Measurements from ENCODE around the gene TMEM270. TPM values are rescaled to one million over a fixed set of nuclear protein-coding genes. Genes with fewer than 3 reads are reported as not detected.

The TMEM270 gene
- total RNA-seq, 1 donor from 2014 or later = not detected

DNA sequence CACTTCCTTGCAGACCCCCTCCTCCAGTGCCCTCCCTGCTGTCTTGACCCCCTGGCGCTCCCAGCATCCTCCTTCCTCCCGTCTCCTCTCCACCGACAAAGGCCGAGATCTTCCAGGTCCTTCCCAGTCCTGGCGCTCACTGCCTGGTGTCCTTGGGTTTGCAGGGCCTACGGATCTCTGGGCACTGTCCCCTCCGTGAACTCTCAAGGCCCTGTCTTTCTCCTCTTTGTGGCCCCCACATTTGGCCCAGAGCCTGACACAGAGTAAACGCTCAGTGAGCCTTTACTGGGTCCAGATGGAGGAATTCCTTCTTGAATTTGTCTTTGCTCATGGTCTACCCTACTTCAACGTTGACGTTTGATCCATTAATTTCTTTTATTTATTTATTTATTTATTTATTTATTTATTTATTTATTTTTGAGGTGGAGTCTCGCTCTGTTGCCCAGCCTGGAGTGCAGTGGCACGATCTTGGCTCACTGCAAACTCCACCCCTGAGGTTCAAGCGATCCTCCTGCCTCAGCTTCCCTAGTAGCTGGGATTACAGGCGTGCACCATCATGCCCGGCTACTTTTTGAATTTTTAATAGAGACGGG is 29.7 kb downstream of the TMEM270 start:
- no peak overlapping the region for H3K4me3 Mint-ChIP-seq
- DNase-seq (ENCODE audit: low spot score) = no peak
- H3K27ac Mint-ChIP-seq = no peak overlapping the region
- no peaks in the 10 kb centered on the region for H3K9me3 Mint-ChIP-seq
- H3K4me1 Mint-ChIP-seq (ENCODE audit: low read depth) = no peaks in the 10 kb centered on the region
- H3K36me3 Mint-ChIP-seq (ENCODE audit: low read depth) = no peaks in the 10 kb centered on the region
- intact Hi-C loops (cut with micrococcal nuclease) = no loop called here
- peaks cover 8% of the 10 kb centered on the region for H3K27me3 Mint-ChIP-seq (ENCODE audit: insufficient read depth)

DNA sequence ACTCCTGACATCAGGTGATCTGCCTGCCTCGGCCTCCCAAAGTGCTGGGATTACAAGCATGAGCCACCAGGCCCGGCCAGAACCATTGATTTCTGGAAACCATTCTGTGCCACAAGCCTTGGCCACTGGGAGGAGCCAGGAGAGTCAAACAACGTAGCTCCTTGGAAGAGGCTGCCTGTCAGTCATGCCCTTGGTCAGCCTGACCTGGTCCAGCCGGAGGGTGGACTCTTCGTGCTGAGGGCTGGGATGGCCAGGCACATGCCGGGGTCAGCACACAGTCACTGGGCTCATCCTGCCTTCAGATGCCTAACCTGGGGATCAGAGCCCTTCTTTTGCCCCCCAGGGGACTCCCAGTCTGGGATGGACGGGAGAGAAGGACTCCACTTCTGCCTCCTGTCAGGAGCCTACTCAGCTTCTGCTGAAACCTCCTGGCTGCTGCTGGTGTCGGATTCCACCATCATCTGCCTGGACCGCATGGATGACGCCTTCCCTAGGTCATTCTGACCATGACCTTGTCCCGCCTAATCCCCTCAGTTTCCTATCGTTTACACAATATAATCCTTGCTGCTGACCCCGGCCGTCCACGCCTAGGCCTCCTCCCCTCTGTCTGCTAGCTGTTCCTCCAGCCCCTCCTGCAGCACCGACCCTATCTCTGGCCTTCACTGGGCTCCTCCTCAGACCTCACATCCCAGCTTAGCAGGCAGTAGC is 30.4 kb downstream of the TMEM270 start:
- Mint-ChIP-seq H3K4me1 (ENCODE audit: low read depth) (no peaks in the 10 kb centered on the region), H3K27me3 (ENCODE audit: insufficient read depth) (peaks cover 8% of the 10 kb centered on the region), H3K9me3 (no peaks in the 10 kb centered on the region), H3K27ac (no peak overlapping the region), H3K4me3 (no peak overlapping the region), H3K36me3 (ENCODE audit: low read depth) (no peaks in the 10 kb centered on the region)
- DNase-seq (ENCODE audit: low spot score) = no peak
- intact Hi-C loops (cut with micrococcal nuclease) = no loop called here

DNA sequence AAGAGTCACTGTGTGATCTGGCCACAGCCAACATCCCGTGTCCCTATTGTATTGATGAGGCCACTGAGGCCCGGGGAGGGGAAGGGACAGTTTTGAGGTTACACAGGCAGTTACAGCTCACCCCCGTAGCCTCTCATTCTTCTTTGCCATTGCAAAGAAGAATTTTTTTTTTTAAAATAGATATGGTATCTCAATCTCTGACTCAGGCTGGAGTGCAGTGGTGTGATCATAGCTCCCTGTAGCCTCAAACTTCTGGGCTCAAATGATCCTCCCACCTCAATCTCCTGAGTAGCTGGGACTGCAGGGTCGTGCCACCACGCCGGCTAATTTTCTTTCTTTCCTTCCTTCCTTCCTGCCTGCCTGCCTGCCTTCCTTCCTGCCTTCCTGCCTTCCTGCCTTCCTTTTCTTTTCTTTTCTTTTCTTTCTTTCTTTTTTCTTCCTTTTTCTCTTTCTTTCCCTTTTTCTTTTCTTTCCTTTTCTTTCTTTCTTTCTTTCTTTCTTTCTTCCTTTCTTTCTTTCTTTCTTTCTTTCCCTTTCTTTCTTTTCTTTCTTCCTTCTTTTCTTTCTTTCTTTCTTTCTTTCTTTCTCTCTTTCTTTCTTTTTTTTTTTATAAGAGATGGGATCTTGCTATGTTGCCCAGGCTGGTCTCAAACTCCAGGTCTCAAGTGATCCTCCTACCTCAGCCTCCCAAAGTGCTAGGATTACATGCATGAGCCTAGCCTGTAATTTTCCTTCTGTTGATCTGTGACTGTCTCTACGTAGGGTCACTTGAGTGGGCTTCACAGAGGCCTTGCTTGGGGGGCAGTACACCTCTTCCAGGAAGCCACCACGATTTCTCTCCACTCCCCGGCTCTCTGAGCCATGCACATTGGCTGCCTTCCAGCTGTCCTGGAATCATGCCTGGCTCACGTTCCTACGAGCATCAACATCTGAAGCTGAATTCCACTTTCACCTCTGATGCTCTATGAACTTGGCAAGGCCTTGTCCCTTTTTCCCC is 31.3 kb downstream of the TMEM270 start:
- intact Hi-C loops (cut with micrococcal nuclease) = no loop called here
- Mint-ChIP-seq H3K4me1 (ENCODE audit: low read depth) (no peaks in the 10 kb centered on the region), H3K27ac (no peak overlapping the region), H3K4me3 (no peak overlapping the region), H3K36me3 (ENCODE audit: low read depth) (no peaks in the 10 kb centered on the region), H3K9me3 (no peaks in the 10 kb centered on the region), H3K27me3 (ENCODE audit: insufficient read depth) (peaks cover 5% of the 10 kb centered on the region)
- no peak for DNase-seq (ENCODE audit: low spot score)

GRCh38 chr7:73893342-73894101 is 32.6 kb downstream of the TMEM270 start:
- Mint-ChIP-seq H3K27me3 (ENCODE audit: insufficient read depth) (peaks cover 3% of the 10 kb centered on the region), H3K27ac (no peak overlapping the region), H3K9me3 (no peaks in the 10 kb centered on the region), H3K4me3 (no peak overlapping the region), H3K4me1 (ENCODE audit: low read depth) (no peaks in the 10 kb centered on the region), H3K36me3 (ENCODE audit: low read depth) (no peaks in the 10 kb centered on the region)
- intact Hi-C loops (cut with micrococcal nuclease) = no loop called here
- DNase-seq (ENCODE audit: low spot score) = no peak

- H3K4me3 Mint-ChIP-seq = no peak overlapping the region
Observed at GRCh38 chr7:73894166-73894565, 33.2 kb downstream of the TMEM270 start.

DNA sequence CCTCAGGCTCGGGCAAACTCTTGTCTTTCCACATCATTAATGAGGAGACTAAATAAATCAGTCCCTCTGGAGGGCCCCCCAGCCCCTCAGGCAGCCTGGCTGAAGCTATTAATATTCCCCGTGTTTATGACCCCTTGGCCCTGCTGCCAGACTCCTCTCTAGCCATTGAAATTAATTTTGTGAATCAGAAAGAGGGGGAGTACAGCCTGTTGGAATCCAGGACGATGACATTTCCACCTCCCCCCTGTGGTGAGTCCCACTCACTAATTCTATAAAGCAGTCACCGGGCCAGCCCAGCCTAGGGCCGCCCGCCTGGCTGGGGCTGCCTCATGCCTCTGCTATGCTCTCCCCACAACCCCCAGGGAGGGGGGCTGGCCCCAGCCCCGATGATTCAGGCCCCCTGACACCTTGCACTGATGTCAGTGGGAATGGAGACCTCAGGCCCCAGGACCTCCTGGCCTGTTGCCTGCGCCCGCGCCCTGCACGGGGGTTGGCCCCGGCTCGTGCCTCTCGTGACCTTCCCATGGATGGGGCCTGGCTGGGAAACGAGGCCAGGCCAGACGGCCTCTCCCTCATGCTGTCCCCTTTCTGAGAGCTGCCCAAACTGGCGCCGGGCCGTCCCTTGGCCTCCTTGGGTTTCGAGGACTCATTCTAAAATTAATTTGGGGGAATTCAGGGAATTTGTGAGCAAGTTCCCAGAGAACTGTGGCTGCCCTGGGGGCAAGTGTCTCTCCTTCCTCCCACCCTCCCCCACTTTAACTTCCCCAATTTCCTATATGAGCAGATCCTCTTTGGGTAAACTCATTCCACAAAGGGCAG is 34.0 kb downstream of the TMEM270 start:
- Mint-ChIP-seq H3K4me1 (ENCODE audit: low read depth) (no peaks in the 10 kb centered on the region), H3K4me3 (no peak overlapping the region), H3K27me3 (ENCODE audit: insufficient read depth) (peaks cover 3% of the 10 kb centered on the region), H3K27ac (no peak overlapping the region), H3K9me3 (no peaks in the 10 kb centered on the region), H3K36me3 (ENCODE audit: low read depth) (no peaks in the 10 kb centered on the region)
- no peak for DNase-seq (ENCODE audit: low spot score)
- intact Hi-C loops (cut with micrococcal nuclease) = no loop called here

More at GRCh38 chr7:73894166-73894565, 33.2 kb downstream of the TMEM270 start:
- intact Hi-C loops (cut with micrococcal nuclease) = no loop called here
- no peaks in the 10 kb centered on the region for H3K4me1 Mint-ChIP-seq (ENCODE audit: low read depth)
- no peaks in the 10 kb centered on the region for H3K36me3 Mint-ChIP-seq (ENCODE audit: low read depth)
- no peaks in the 10 kb centered on the region for H3K9me3 Mint-ChIP-seq
- peaks cover 3% of the 10 kb centered on the region for H3K27me3 Mint-ChIP-seq (ENCODE audit: insufficient read depth)
- DNase-seq (ENCODE audit: low spot score) = no peak
- no peak overlapping the region for H3K27ac Mint-ChIP-seq

DNA sequence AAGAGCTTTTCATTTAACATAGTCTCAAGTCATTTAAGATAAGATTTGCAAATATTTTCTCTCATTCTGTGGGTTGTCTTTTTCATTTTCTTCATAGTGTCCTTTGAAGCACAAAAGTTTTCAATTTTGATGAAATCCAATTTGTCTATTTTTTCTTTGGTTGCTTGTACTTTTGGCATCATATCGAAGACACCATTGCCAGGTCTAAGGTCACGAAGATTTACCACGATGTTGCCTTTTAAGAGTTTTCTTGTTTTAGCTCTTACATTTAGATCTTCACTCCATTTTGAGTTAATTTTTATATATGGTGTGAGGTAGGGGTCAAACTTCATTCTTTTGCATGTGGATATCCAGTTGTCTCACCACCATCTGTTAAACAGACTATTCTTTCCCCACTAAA is 34.7 kb downstream of the TMEM270 start:
- no peaks in the 10 kb centered on the region for H3K4me1 Mint-ChIP-seq (ENCODE audit: low read depth)
- H3K27me3 Mint-ChIP-seq (ENCODE audit: insufficient read depth) = peaks cover 3% of the 10 kb centered on the region
- H3K9me3 Mint-ChIP-seq = no peaks in the 10 kb centered on the region
- intact Hi-C loops (cut with micrococcal nuclease) = no loop called here
- no peak overlapping the region for H3K27ac Mint-ChIP-seq
- H3K4me3 Mint-ChIP-seq = no peak overlapping the region
- DNase-seq (ENCODE audit: low spot score) = no peak
- H3K36me3 Mint-ChIP-seq (ENCODE audit: low read depth) = no peaks in the 10 kb centered on the region

DNA sequence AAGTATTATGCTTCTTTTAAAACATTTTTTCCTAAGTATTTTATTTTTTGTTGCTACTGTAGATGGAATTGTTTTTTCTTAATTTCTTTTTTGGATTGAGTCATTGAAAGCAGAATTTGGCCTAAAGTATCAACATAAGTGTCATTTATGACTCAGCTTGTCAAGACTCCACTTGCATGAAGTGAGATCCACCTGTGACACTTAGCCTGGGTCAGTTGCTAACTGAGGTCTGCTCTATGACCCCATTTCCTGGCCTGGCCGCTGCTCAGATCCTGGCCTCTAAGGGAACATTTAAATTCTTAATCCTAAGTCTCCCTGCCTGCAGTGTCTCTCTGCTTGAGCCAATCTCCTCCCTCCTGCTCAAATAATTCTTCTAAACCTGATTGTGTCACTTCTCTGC is 35.5 kb downstream of the TMEM270 start:
- Mint-ChIP-seq H3K27me3 (ENCODE audit: insufficient read depth) (peaks cover 3% of the 10 kb centered on the region), H3K4me1 (ENCODE audit: low read depth) (no peaks in the 10 kb centered on the region), H3K9me3 (no peaks in the 10 kb centered on the region), H3K36me3 (ENCODE audit: low read depth) (no peaks in the 10 kb centered on the region), H3K4me3 (no peak overlapping the region), H3K27ac (no peak overlapping the region)
- intact Hi-C loops (cut with micrococcal nuclease) = no loop called here
- DNase-seq (ENCODE audit: low spot score) = no peak

GRCh38 chr7:73899731-73900142 is 38.8 kb downstream of the TMEM270 start:
- H3K36me3 Mint-ChIP-seq (ENCODE audit: low read depth) = no peaks in the 10 kb centered on the region
- peaks cover 3% of the 10 kb centered on the region for H3K27me3 Mint-ChIP-seq (ENCODE audit: insufficient read depth)
- no peaks in the 10 kb centered on the region for H3K9me3 Mint-ChIP-seq
- intact Hi-C loops (cut with micrococcal nuclease) = no loop called here
- H3K4me3 Mint-ChIP-seq = no peak overlapping the region
- H3K27ac Mint-ChIP-seq = no peak overlapping the region
- no peaks in the 10 kb centered on the region for H3K4me1 Mint-ChIP-seq (ENCODE audit: low read depth)
- DNase-seq (ENCODE audit: low spot score) = no peak

DNA sequence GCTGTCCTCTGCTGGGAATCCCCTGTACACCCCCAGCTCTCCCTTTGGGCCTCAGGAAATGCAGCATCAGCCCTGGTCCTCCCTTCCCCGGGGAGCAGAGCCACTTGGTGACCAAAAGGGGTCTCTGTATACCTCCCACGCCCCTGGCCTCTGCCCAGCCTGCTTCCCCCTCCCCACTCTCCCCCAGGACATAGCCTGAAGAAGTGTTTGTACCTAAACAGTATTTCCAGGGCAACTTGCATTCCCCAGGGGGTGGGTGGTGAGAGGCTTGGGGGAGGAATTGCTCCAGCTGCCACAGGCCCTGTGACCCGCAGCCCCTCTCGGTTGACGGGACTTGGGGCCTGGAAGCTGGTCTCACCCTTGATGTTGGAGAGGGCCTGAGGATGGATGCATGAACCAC is 39.3 kb downstream of the TMEM270 start:
- no peak for DNase-seq (ENCODE audit: low spot score)
- Mint-ChIP-seq H3K4me3 (no peak overlapping the region), H3K27ac (no peak overlapping the region), H3K36me3 (ENCODE audit: low read depth) (no peaks in the 10 kb centered on the region), H3K4me1 (ENCODE audit: low read depth) (no peaks in the 10 kb centered on the region), H3K9me3 (no peaks in the 10 kb centered on the region), H3K27me3 (ENCODE audit: insufficient read depth) (peaks cover 3% of the 10 kb centered on the region)
- intact Hi-C loops (cut with micrococcal nuclease) = no loop called here

GRCh38 chr7:73901231-73901822 is 40.4 kb downstream of the TMEM270 start:
- intact Hi-C loops (cut with micrococcal nuclease) = no loop called here

More at GRCh38 chr7:73901231-73901822, 40.4 kb downstream of the TMEM270 start:
- Mint-ChIP-seq H3K27me3 (ENCODE audit: insufficient read depth) (peaks cover 3% of the 10 kb centered on the region), H3K4me1 (ENCODE audit: low read depth) (no peaks in the 10 kb centered on the region), H3K36me3 (ENCODE audit: low read depth) (no peaks in the 10 kb centered on the region), H3K4me3 (no peak overlapping the region), H3K9me3 (no peaks in the 10 kb centered on the region), H3K27ac (no peak overlapping the region)
- DNase-seq (ENCODE audit: low spot score) = no peak

All from activated T-helper 1 cell treated with anti-CD3 and anti-CD28 coated beads, Interleukin-12 subunit alpha, Interleukin-12 subunit beta, Interleukin-2, Interleukin-4 antibody, amounts not matched to agents 30 ng/mL and 10 ng/mL and 1 ng/mL, durations not matched to agents 14 hours and 24 hours and 36 hours (primary cell).